ENCODE results near the gene EHBP1L1.

The EHBP1L1 gene

DNA sequence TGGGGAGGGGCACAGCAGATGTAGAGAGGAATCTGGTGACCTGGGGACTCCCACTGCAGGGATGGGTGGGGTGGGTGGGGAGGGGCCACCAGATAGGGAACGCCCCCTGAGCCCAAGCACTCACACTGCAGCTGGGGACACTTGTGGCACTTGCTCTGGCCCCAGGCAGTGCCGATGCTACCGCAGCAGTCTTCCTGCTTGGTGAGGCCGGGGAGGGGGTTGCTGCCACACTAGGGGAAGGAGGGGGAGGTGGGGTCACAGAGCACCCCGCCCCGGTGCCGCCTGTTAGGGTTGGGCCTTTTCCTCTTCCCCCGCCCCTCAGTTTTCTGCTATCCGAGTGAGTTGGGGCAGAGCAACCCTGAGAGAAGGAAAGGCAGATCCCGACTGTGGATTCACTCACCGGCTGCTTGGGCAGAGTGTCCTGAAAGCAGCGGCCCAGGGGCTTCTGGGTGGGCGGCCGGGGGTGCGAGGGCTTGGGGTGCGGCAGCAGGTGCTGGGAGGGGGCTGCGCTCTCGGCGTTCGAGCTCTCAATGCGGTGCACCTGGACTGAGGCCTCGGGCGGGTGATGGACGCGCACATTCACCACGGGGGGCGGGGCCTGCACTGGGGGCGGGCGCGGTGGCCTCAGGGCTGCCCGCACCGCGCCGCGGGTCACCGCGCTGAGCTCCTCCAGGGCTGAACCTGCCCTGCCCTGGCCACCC lies 22.4 kb upstream of the EHBP1L1 start:
- no peak for DNase-seq (ENCODE audit: insufficient read length, low spot score)
- FAIRE-seq = no peak
- no peak for TF ChIP-seq POLR2A (IDR thresholded peaks at IDR 0.05; ENCODE audit: low read depth, low read length)

- FAIRE-seq (no peak), DNase-seq (ENCODE audit: insufficient read length, low spot score) (no peak)
- no peak for TF ChIP-seq POLR2A (IDR thresholded peaks at IDR 0.05; ENCODE audit: low read depth, low read length)
These were observed 21.6 kb upstream of the EHBP1L1 start for GRCh38 chr11:65554057-65554818.

DNA sequence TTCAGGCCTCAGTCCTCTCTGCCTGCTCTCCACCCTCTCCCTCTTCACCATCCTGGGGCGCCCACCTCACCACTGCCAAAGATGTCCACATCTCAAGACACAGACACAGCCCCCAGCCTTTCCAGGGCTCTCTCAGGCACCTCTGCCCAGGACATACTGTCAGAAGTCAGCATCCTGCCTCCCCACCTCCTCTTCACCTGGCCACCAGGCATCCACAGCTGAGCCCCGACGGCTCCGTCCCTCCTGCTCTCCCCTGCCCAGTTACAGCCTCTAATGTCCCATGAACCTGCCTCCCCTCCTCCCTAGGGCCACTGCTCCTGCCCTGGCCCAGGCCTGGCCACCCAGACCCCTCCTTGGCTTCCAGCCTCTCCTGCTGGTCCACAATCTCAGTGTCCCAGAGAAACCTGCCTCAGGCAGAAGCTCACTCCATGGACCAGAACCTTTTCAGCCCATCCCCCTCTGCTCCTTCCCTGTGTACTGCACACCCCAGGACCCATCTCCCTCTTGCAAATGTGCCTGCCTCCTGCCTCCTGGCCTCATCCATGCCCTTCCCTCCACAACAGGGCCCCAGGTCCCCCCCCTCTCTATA lies 20.9 kb upstream of the EHBP1L1 start:
- DNase-seq (ENCODE audit: insufficient read length, low spot score) = no peak
- FAIRE-seq = no peak
- no peak for TF ChIP-seq POLR2A (IDR thresholded peaks at IDR 0.05; ENCODE audit: low read depth, low read length)

GRCh38 chr11:65555693-65556231 lies 20.1 kb upstream of the EHBP1L1 start:
- peak; percentile 53 for FAIRE-seq
- TF ChIP-seq POLR2A (IDR thresholded peaks at IDR 0.05; ENCODE audit: low read depth, low read length) = peak; percentile 41; the same call in 1 of the 2 replicates
- DNase-seq (ENCODE audit: insufficient read length, low spot score) = peak; percentile 92

- TF ChIP-seq POLR2A (IDR thresholded peaks at IDR 0.05; ENCODE audit: low read depth, low read length) = no peak
- DNase-seq (ENCODE audit: insufficient read length, low spot score) = no peak
- no peak for FAIRE-seq
These were observed 19.2 kb upstream of the EHBP1L1 start for GRCh38 chr11:65556470-65557279.

- no peak for TF ChIP-seq POLR2A (IDR thresholded peaks at IDR 0.05; ENCODE audit: low read depth, low read length)
- no peak for FAIRE-seq
- DNase-seq (ENCODE audit: insufficient read length, low spot score) = no peak
These were observed 18.4 kb upstream of the EHBP1L1 start for GRCh38 chr11:65557280-65558001.

DNA sequence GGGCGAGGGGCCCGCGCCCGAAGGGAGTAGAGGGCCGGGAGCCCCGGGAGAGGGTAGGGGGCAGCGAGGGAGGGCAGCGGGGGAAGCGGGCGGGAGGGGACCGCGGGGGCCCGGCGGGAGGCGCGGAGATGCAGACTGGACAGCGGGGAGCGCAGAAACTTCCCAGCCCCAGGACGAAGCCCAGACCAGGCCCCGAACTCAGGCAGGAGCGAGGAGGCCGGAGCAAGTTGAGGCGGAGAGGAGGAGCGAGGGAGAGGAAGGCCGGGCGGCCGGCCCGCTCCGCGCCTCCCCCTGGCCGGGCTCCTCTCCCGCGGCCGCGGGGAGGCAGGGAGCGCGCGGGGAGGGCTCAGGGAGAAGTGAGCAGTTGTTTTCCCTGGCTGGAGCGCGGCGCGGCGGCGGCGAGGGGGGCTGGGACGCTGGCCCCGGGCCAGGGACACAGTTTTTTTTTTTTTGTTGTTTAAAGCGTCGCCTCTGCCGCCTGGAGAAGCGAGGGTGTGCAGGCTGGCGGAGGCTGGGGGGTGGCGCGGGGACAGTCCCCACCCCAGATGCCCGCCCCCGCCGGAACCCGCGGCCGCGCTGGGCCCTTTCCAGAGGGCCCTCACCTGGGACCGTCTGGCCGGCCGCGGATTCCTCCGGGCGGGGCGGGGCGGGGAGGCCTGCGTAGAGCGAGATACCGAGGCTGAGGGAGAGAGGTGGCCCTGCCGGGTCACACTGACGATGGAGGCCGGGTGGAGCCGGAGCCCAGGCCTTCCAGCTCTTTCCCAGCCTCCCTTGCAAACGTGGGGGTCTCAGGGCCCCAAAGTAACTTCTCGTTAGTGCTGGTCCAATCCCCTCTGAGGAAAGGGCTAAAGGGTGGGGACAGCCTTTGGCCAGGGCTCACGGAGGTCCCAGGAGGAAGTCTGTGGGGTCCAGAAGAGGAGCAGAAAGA lies 17.6 kb upstream of the EHBP1L1 start, which contains the start of gene LTBP3:
Gene LTBP3 (minus strand): TSS at position 358 of the 928 bp plus-strand sequence. CDS start 400 bp downstream, outside the sequence.
- FAIRE-seq (no peak), DNase-seq (ENCODE audit: insufficient read length, low spot score) (no peak)
- peak; percentile 53 for TF ChIP-seq POLR2A (IDR thresholded peaks at IDR 0.05; ENCODE audit: low read depth, low read length)

DNA sequence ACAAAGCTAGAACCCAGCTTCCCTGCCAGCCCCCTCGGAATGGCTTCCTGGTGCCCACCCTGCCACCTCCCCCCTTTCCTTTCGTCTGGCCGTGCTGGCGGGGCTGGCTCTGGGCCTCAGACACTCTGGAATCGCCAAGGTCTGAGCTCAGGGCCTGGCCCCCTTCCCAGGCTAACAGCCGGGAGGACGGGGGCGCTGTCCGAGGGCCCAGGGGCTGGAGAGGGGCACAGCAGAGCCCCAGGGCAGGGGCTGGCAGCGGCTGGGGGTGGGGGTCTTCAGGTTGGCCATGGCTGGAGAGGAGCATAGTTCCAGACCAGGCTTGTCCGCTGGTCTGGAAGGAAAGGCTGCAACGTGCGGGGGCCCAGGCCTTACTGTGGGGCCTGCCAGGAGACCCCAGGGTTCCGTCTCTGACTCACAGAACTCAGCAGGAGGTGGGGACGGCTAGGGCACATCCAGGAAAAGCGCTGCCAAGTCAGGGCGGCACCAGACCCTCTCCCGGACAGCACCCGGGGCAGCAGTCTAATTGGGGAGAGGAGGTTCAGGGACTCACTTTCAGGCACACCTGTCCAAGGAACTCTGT lies 16.8 kb upstream of the EHBP1L1 start:
- FAIRE-seq = no peak

DNA sequence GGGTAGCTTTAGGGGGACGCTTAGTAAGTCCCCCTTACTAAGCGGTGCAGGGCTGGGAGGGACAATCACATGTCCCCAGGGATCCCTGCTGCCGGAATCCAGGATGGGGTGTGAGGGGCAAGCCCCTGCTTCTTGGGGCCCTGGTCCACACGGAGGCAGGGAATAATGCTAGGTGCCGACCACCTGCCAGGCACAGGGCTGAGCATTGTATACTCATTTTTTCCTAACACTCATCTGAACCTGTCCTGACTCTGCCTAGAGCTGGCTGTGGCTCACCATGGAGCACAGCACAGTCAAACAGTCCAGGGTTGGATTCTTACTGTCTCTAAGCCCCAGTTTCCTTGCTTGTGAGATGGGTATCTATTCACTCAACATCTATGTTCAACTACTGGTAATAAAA lies 16.3 kb upstream of the EHBP1L1 start:
- DNase-seq (ENCODE audit: insufficient read length, low spot score) (no peak), FAIRE-seq (no peak)
- no peak for TF ChIP-seq POLR2A (IDR thresholded peaks at IDR 0.05; ENCODE audit: low read depth, low read length)

More for the DNA sequence above, 16.8 kb upstream of the EHBP1L1 start:
- DNase-seq (ENCODE audit: insufficient read length, low spot score) = no peak
- peak; percentile 39; the same call in 1 of the 2 replicates for TF ChIP-seq POLR2A (IDR thresholded peaks at IDR 0.05; ENCODE audit: low read depth, low read length)

DNA sequence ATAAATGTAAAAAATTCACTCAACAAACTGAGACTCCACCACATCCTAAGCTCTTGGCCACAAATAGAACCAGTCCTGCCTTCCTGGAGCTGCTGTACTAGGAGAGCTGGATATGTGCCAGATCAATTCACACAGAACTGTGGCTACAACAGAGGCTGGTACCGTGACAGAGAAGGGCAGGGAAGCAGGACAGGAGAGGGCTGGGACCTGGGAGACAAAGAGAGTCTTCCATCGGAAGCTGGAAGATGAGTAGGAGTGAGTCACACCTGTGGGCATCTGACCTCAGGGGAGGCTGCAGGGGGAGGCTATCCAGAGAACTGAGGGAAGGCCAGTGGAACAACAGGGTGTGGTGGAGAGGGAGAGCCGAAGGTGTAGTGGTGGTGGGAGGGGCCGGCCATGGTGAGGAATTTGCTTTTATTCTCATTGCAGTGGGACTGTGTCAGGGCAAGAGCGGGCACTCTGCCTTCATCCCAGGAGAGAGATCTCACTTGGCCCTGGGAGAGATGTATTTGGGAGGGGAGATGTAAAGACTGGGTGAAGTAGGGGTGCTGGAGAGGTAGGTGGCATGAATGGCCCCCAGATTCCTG lies 15.8 kb upstream of the EHBP1L1 start:
- TF ChIP-seq POLR2A (IDR thresholded peaks at IDR 0.05; ENCODE audit: low read depth, low read length) = no peak
- no peak for FAIRE-seq
- peak; percentile 90 for DNase-seq (ENCODE audit: insufficient read length, low spot score)

Measured in H54 (cell line).